CD14-positive monocyte (primary cell): ENCODE results near the gene RASGRP2. TPM values are rescaled to one million over a fixed set of nuclear protein-coding genes. Genes with fewer than 3 reads are reported as not detected.

ENCODE experiments used
- DNase-seq, 3 donors: peaks; one replicate each; pipeline ENCODE4 v3.0.0-alpha.2; 2011 to 2022
- H2AFZ ChIP-seq: 2 replicates; pipeline ENCODE4 v1.6.0; 2012; ENCODE audit warnings: mild to moderate bottlenecking, low read depth, low read length, inconsistent platforms; ENCODE audit not compliant: insufficient read depth, poor library complexity, severe bottlenecking
- H3K27ac ChIP-seq, 2 donors: 1 replicate in 1 of 2; 2 replicates in 1 of 2; pipeline ENCODE4 v1.5.1; 2012 to 2013; ENCODE audit warnings: low read length in 2 of 2, control low read depth in 1 of 2, inconsistent platforms in 1 of 2, low read depth in 1 of 2, mild to moderate bottlenecking in 1 of 2
- H3K27me3 ChIP-seq, 2 donors: one replicate each; pipeline versions ENCODE4 v1.6.0 to v1.6.1; 2011 to 2013; ENCODE audit warnings: low read length in 2 of 2; ENCODE audit not compliant: control insufficient read depth in 2 of 2, insufficient read depth in 2 of 2
- H3K36me3 ChIP-seq, 2 donors: replicated peaks in 1 of 2; 1 replicate in 1 of 2; 2 replicates in 1 of 2; pipeline versions ENCODE4 v1.5.1 to v1.6.1; 2012 to 2013; ENCODE audit warnings: low read length in 2 of 2, control low read depth in 1 of 2, inconsistent platforms in 1 of 2, mild to moderate bottlenecking in 1 of 2; ENCODE audit not compliant: insufficient read depth in 2 of 2, control insufficient read depth in 1 of 2
- H3K4me1 ChIP-seq, 2 donors: 1 replicate in 1 of 2; 2 replicates in 1 of 2; pipeline versions ENCODE4 v1.5.1 to v1.6.1; 2012 to 2013; ENCODE audit warnings: low read length in 2 of 2, control low read depth in 1 of 2, inconsistent platforms in 1 of 2, mild to moderate bottlenecking in 1 of 2, moderate library complexity in 1 of 2; ENCODE audit not compliant: insufficient read depth in 2 of 2, control insufficient read depth in 1 of 2
- H3K4me2 ChIP-seq: replicated peaks from 2 replicates; pipeline ENCODE3; 2012; ENCODE audit warnings: low read length, moderate library complexity, mild to moderate bottlenecking; ENCODE audit not compliant: poor library complexity, severe bottlenecking; ENCODE audit errors: extremely low read depth
- H3K4me3 ChIP-seq, 3 experiments: fragments of 200-600 bp in 1 of 3; sonication (generic) in 1 of 3; replicated peaks in 1 of 3; 1 replicate in 2 of 3; 2 replicates in 1 of 3; pipeline ENCODE4 v1.5.1; 2011 to 2013; ENCODE audit warnings: low read length in 3 of 3, mild to moderate bottlenecking in 3 of 3, control low read depth in 2 of 3, low read depth in 2 of 3, inconsistent platforms in 1 of 3, moderate library complexity in 1 of 3
- H3K79me2 ChIP-seq: 2 replicates; pipeline ENCODE4 v1.6.0; 2012; ENCODE audit warnings: mild to moderate bottlenecking, control low read depth, inconsistent platforms, low read length, moderate library complexity; ENCODE audit not compliant: insufficient read depth
- H3K9ac ChIP-seq: 2 replicates; pipeline ENCODE4 v1.6.0; 2017; ENCODE audit warnings: low read length, mild to moderate bottlenecking; ENCODE audit not compliant: insufficient read depth, poor library complexity, severe bottlenecking
- H3K9me3 ChIP-seq, 2 donors: replicated peaks in 1 of 2; 1 replicate in 1 of 2; 2 replicates in 1 of 2; pipeline versions ENCODE4 v1.5.1 to v1.6.1; 2012 to 2013; ENCODE audit warnings: low read length in 2 of 2, control low read depth in 1 of 2; ENCODE audit not compliant: control insufficient read depth in 1 of 2, insufficient read depth in 1 of 2
- H4K20me1 ChIP-seq: 2 replicates; pipeline ENCODE4 v1.6.0; 2012; ENCODE audit warnings: mild to moderate bottlenecking, low read length, control low read depth, moderate library complexity; ENCODE audit not compliant: insufficient read depth
- H3K27ac Mint-ChIP-seq, 7 donors: one replicate each; pipeline ENCODE4 v1.8.0; 2020; ENCODE audit warnings: mild to moderate bottlenecking in 7 of 7, mixed read lengths in 7 of 7, moderate library complexity in 6 of 7, inconsistent platforms in 2 of 7
- H3K27me3 Mint-ChIP-seq, 3 donors: one replicate each; pipeline ENCODE4 v1.8.0; 2021 to 2022; ENCODE audit warnings: low read depth in 3 of 3, mild to moderate bottlenecking in 3 of 3, mixed read lengths in 3 of 3, moderate library complexity in 3 of 3, inconsistent platforms in 1 of 3
- H3K36me3 Mint-ChIP-seq, 2 donors: one replicate each; pipeline ENCODE4 v1.8.0; 2020; ENCODE audit warnings: mixed read lengths in 2 of 2, inconsistent platforms in 1 of 2, mild to moderate bottlenecking in 1 of 2
- H3K4me1 Mint-ChIP-seq: one replicate; pipeline ENCODE4 v1.8.0; 2020; ENCODE audit warnings: mild to moderate bottlenecking, mixed read lengths
- H3K4me3 Mint-ChIP-seq, 2 donors: one replicate each; pipeline ENCODE4 v1.8.0; 2020; ENCODE audit warnings: mild to moderate bottlenecking in 2 of 2, mixed read lengths in 2 of 2, moderate library complexity in 1 of 2
- H3K9me3 Mint-ChIP-seq, 7 donors: one replicate each; pipeline ENCODE4 v1.8.0; 2020 to 2022; ENCODE audit warnings: mixed read lengths in 7 of 7, mild to moderate bottlenecking in 6 of 7, moderate library complexity in 6 of 7, inconsistent platforms in 2 of 7
- CTCF ChIP-seq: fragments of 200-600 bp; IDR thresholded peaks from one replicate; pipeline ENCODE4 v1.8.0; 2022; ENCODE audit warnings: antibody characterized with exemption, mild to moderate bottlenecking
- WGBS: methylation state at CpG from one replicate; pipeline ENCODE4 v1.1.5; 2013; ENCODE audit warnings: missing lambda C conversion rate; ENCODE audit not compliant: insufficient coverage; 5-methylcytosine and 5-hydroxymethylcytosine counted together
- intact Hi-C, 2 donors: fragments of 100-400 bp; cut with micrococcal nuclease; formaldehyde crosslinking; loops; one replicate each; pipeline versions ENCODE4 v1.15.0 to v1.15.1; 2023
- polyA plus RNA-seq, 3 donors: library from polyadenylated mRNA; depleted of rRNA in 1 of 3; unstranded in 2 of 3; stranded (reverse) in 1 of 3; fragments of 300-500 nt in 2 of 3; fragments of >200 nt in 1 of 3; fragmentation: Illumina TruSeq in 2 of 3; gene quantifications; 1 replicate in 2 of 3; 2 replicates in 1 of 3; pipeline ENCODE4 v1.2.3, GENCODE V29; 2012 to 2021

Gene RASGRP2
- polyA plus RNA-seq, 3 donors = 67.6 to 242 (median 68.8) TPM

- Histone ChIP-seq H2AFZ (no peak overlapping the region), H3K9ac (no peak overlapping the region), H3K27me3 (no peaks in the 10 kb centered on the region), H3K4me3 (no peak overlapping the region), H3K79me2 (no peaks in the 10 kb centered on the region), H3K4me1 (no peaks in the 10 kb centered on the region), H4K20me1 (no peaks in the 10 kb centered on the region), H3K36me3 (peaks cover 43 to 45% of the 10 kb centered on the region in 2 donors), H3K4me2 (no peak overlapping the region), H3K27ac (no peak overlapping the region), H3K9me3 (no peaks in the 10 kb centered on the region)
- Mint-ChIP-seq H3K4me3 (no peak overlapping the region), H3K27ac (no peak overlapping the region), H3K9me3 (no peaks in the 10 kb centered on the region), H3K27me3 (no peaks in the 10 kb centered on the region), H3K36me3 (peaks cover 34 to 42% of the 10 kb centered on the region in 2 donors), H3K4me1 (no peaks in the 10 kb centered on the region)
- 90% methylated on average over 5 of the region's 9 CpGs for WGBS
- intact Hi-C loops = loop anchor here in 1 of 2 donors (10.0 kb wide), 1 partner anchor 56 kb away; the partner anchor contains the start of gene CDC42BPG
- TF ChIP-seq CTCF = no peak
- no peak for DNase-seq
These were observed 44.6 kb upstream of the RASGRP2 start for GRCh38 chr11:64788321-64789215.

- Histone ChIP-seq H3K9ac (no peak overlapping the region), H3K36me3 (peaks cover 40 to 42% of the 10 kb centered on the region in 2 donors), H3K27me3 (no peaks in the 10 kb centered on the region), H3K9me3 (no peaks in the 10 kb centered on the region), H4K20me1 (no peaks in the 10 kb centered on the region), H3K4me1 (no peaks in the 10 kb centered on the region), H3K79me2 (no peaks in the 10 kb centered on the region), H2AFZ (no peak overlapping the region), H3K27ac (no peak overlapping the region), H3K4me2 (no peak overlapping the region), H3K4me3 (no peak overlapping the region)
- H3K9me3 Mint-ChIP-seq = no peaks in the 10 kb centered on the region
- peak; percentile 46 to 60 (median 54) for DNase-seq
- H3K27ac Mint-ChIP-seq = peak overlapping the region in 3 of 7 donors; percentile 46 to 53 (median 50)
- 17% methylated on average over 8 of the region's 15 CpGs for WGBS
- H3K4me3 Mint-ChIP-seq = no peak overlapping the region
- peaks cover 29 to 34% of the 10 kb centered on the region in 2 donors for H3K36me3 Mint-ChIP-seq
- intact Hi-C loops = loop anchor here in 1 of 2 donors (10.0 kb wide), 1 partner anchor 57 kb away; the partner anchor contains the start of gene CDC42BPG
- no peaks in the 10 kb centered on the region for H3K4me1 Mint-ChIP-seq
- peak; percentile 82 for TF ChIP-seq CTCF
- no peaks in the 10 kb centered on the region for H3K27me3 Mint-ChIP-seq
These were observed 43.8 kb upstream of the RASGRP2 start for GRCh38 chr11:64787526-64788320.
